Esophagus squamous epithelium (tissue), 4 donors: ENCODE data around the gene CROCC.

ENCODE experiments used
- CTCF ChIP-seq, 6 experiments: fragments of 450-650 bp in 4 of 6; fragments of 200-600 bp in 2 of 6; sonication (generic) in 2 of 6; IDR thresholded peaks; one replicate each; pipeline ENCODE4 v1.5.1; 2016 to 2019; ENCODE audit warnings: antibody characterized with exemption in 6 of 6, mild to moderate bottlenecking in 4 of 6, moderate library complexity in 4 of 6
- POLR2A ChIP-seq, 4 donors: fragments of 450-650 bp; IDR thresholded peaks; one replicate each; pipeline ENCODE4 v1.6.1; 2017; ENCODE audit warnings: antibody characterized with exemption in 4 of 4, mild to moderate bottlenecking in 4 of 4, moderate library complexity in 3 of 4

DNA sequence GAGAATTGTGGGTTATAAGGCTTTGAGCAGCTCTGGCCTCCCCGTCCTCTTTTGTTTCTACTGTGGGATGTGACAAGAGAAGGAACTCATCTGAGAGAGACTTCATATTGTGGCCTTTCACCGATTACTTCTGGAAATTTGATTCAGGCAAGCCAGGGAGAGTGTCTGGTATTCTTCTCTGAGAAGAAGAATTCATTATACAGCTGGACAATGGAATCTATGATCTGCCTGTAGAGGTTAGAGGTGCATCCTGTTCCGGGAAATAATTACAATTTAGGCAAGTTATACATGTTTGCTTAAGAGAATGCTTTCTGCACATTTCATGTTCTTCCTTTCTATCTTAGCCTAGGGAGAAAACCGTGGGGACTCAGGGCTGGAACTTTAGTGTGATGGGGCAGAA, 38.7 kb upstream of the CROCC start:
- TF ChIP-seq CTCF (IDR thresholded peaks at IDR 0.05) = no peak
- no peak for TF ChIP-seq POLR2A (IDR thresholded peaks at IDR 0.05)
